Right ventricle myocardium inferior (tissue), 1 donor: ENCODE data around the gene MRPS26. TPM values are rescaled to one million over a fixed set of nuclear protein-coding genes. Genes with fewer than 3 reads are reported as not detected.

ENCODE experiments used
- ATAC-seq: fragments of 200-7000 bp; cut with Tn5 transposase; one replicate; pipeline ENCODE4 v1.9.1; 2020; ENCODE audit warnings: mild to moderate bottlenecking, moderate library complexity
- DNase-seq: peaks from one replicate; pipeline ENCODE4 v3.0.0; 2021; ENCODE audit errors: missing footprints
- intact Hi-C: fragments of 100-400 bp; cut with DNase I; formaldehyde crosslinking; loops from one replicate; pipeline ENCODE4 v1.11.0; 2022
- total RNA-seq: library from RNA; stranded (reverse); fragmentation: NEBNext Ultra II Directional; extraction: Animal tissue kit (Norgen Biotek cat#: 25700); gene quantifications from one replicate; pipeline ENCODE4 v1.2.1, GENCODE V29; 2021
- donor health status: DM: no; HTN: yes; CAD: no; lungs with severe emphysema.

MRPS26 gene
- total RNA-seq, 1 donor from 2014 or later, result 52.2 TPM

DNA sequence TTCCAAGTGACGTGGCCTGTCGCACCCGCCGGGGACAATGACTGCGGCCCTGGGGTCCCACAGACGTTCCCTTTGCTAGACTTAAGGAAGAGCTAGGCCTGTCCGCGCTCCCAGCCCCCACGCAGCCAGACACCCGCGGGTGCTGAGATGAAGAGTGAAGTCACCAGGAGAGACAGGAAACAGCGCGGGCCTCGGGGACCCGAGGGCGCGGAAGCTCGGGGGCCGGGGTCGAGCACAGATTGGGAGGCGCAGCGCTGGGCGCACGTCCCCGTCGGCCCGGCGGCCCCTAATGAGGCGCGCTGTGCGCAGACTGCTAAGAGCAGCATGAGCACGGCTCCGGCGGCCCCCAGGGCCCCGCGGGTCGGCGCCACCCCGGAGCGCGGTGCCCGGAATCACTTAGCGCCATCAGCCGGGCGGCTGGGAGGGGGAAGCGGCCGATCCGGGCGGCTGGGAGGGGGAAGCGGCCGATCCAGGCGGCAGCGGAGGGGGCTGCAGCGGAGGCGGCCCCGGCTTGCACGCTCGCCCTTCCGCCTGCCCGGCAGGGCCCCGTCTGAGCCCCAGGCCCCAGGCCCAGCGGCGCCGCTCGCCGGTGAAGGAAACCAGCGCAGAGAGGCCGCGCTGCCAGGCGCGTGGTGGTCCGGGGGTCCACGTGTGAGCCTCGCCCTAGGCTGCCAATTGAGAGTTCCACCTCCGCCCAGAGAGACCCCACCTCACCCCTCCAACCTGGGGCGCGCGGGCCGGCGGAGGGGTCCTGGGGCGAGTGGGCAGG, 46.9 kb downstream of the MRPS26 start:
- ATAC-seq, result peak; percentile 48

GRCh38 chr20:3093861-3094361, 48.1 kb downstream of the MRPS26 start:
- intact Hi-C loops, result no loop called here

More for the DNA sequence above, 46.9 kb downstream of the MRPS26 start:
- intact Hi-C loops, result no loop called here
- DNase-seq, result no peak

DNA sequence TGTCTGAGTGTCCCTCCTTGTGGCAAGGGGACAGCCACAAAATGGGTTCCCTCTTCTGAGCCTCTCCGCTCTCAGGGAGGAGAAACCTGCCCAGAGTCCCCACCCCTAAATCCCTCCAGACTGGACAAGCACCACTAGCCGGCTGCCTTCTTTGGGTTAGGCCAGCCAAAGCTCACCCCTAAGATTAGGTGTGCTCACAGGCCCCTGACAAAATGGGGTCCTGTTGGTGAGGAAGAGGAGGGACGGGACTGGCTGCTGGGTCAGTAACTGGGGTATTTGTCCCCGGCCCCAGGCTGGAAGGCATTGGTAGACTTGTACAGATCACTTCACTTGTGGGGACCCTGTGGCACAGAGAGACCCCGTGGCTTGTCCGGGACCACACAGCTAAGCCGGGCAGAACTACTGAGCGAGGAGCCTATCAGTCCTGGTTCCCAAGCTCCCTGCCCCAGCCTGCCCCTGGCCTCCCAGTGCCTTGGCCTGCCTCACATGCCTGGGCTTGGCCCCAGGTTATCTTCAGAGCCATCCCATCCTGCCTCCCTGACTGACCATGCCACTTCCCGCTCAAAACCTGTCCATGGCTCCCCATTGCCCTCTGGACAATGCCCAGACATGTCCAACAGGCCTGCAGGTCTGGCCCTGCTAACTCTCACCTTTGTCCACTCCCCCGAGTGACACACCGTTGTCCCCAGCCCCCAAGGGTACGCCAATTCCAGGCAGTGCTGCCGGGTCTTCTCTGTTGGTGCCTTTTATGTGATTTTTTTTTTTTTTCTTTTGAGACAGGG, 49.2 kb downstream of the MRPS26 start:
- intact Hi-C loops, result no loop called here
- DNase-seq, result no peak
- ATAC-seq, result no peak

More at GRCh38 chr20:3093861-3094361, 48.1 kb downstream of the MRPS26 start:
- DNase-seq (no peak), ATAC-seq (no peak)

Other genes with a start within 250 kb of the MRPS26 start
- 2.3 TPM for gene CPXM1, start 245.4 kb upstream of the MRPS26 start, total RNA-seq
- not detected for gene C20orf141, start 231.1 kb upstream of the MRPS26 start, total RNA-seq
- gene TMEM239, start 229.7 kb upstream of the MRPS26 start, total RNA-seq, result not detected
- 10.7 TPM for gene PCED1A, start 205.4 kb upstream of the MRPS26 start, total RNA-seq
- 18.0 TPM for gene VPS16, start 205.3 kb upstream of the MRPS26 start, total RNA-seq
- 26.5 TPM for gene PTPRA, start 172.6 kb upstream of the MRPS26 start, total RNA-seq
- gene GNRH2, start 2.4 kb upstream of the MRPS26 start, total RNA-seq, result not detected
- gene OXT, start 25.6 kb downstream of the MRPS26 start, total RNA-seq, result 0.54 TPM
- 0.84 TPM for gene AVP, start 38.7 kb downstream of the MRPS26 start, total RNA-seq
- 27.9 TPM for gene FASTKD5, start 113.8 kb downstream of the MRPS26 start, total RNA-seq
- 2.4 TPM for gene UBOX5, start 113.8 kb downstream of the MRPS26 start, total RNA-seq
- 19.6 TPM for gene LZTS3, start 127.5 kb downstream of the MRPS26 start, total RNA-seq
- 36.5 TPM for gene DDRGK1, start 158.6 kb downstream of the MRPS26 start, total RNA-seq
- gene ITPA, start 163.4 kb downstream of the MRPS26 start, total RNA-seq, result 21.4 TPM
- gene SLC4A11, start 193.1 kb downstream of the MRPS26 start, total RNA-seq, result 0.14 TPM